SH-SY5Y (cell line): Measurements from ENCODE around the gene MET.

Experiments used
- GATA2 ChIP-seq: IDR thresholded peaks from 2 replicates; pipeline ENCODE4 v1.6.1; 2011; ENCODE audit warnings: mild to moderate bottlenecking, low read depth, low read length
- GATA3 ChIP-seq: IDR thresholded peaks from 2 replicates; pipeline ENCODE4 v1.6.1; 2011; ENCODE audit warnings: low read depth, mild to moderate bottlenecking, low read length, moderate library complexity

- TF ChIP-seq GATA3 (no peak), GATA2 (no peak)
Measured at GRCh38 chr7:116698930-116699721, 27.1 kb downstream of the MET start.
